Pons (tissue), 1 donor: ENCODE data around the gene SAFB2.

Experiments
- DNase-seq: peaks from one replicate; pipeline ENCODE4 v3.0.0-alpha.2; 2016; ENCODE audit warnings: low spot score

Gene SAFB2

GRCh38 chr19:5622465-5623396 lies at the start of gene SAFB2, which contains the start of gene SAFB:
SAFB2 (minus strand) TSS chr19:5622776; CDS start chr19:5622715, 61 bp downstream.
SAFB (plus strand) TSS chr19:5623083; CDS start chr19:5623206, 123 bp downstream.
- peak; percentile 99 for DNase-seq

GRCh38 chr19:5671600-5671999 lies 49.0 kb upstream of the SAFB2 start:
- DNase-seq = no peak

GRCh38 chr19:5669212-5669611 lies 46.6 kb upstream of the SAFB2 start:
- DNase-seq = no peak

- DNase-seq = no peak
Observed at GRCh38 chr19:5667751-5668271, 45.2 kb upstream of the SAFB2 start.

- DNase-seq = no peak
Observed at GRCh38 chr19:5666921-5667610, 44.5 kb upstream of the SAFB2 start.

- no peak for DNase-seq
Observed at GRCh38 chr19:5665781-5666513, 43.4 kb upstream of the SAFB2 start.

- no peak for DNase-seq
Observed at GRCh38 chr19:5664515-5664914, 41.9 kb upstream of the SAFB2 start.

GRCh38 chr19:5663904-5664303 lies 41.3 kb upstream of the SAFB2 start:
- DNase-seq = no peak

- DNase-seq = no peak
Observed at GRCh38 chr19:5661483-5661882, 38.9 kb upstream of the SAFB2 start.

- no peak for DNase-seq
Observed at GRCh38 chr19:5655412-5655811, 32.8 kb upstream of the SAFB2 start.

GRCh38 chr19:5654931-5655330 lies 32.4 kb upstream of the SAFB2 start:
- DNase-seq = no peak

GRCh38 chr19:5652261-5652660 lies 29.7 kb upstream of the SAFB2 start:
- no peak for DNase-seq

- DNase-seq = no peak
Observed at GRCh38 chr19:5651361-5651760, 28.8 kb upstream of the SAFB2 start.

GRCh38 chr19:5648464-5648863 lies 25.9 kb upstream of the SAFB2 start:
- no peak for DNase-seq

- DNase-seq = no peak
Observed at GRCh38 chr19:5646703-5647102, 24.1 kb upstream of the SAFB2 start.

- DNase-seq = no peak
Observed at GRCh38 chr19:5645409-5645808, 22.8 kb upstream of the SAFB2 start.

GRCh38 chr19:5644037-5644436 lies 21.5 kb upstream of the SAFB2 start:
- DNase-seq = no peak

GRCh38 chr19:5643060-5643459 lies 20.5 kb upstream of the SAFB2 start:
- DNase-seq = no peak

GRCh38 chr19:5642204-5642603 lies 19.6 kb upstream of the SAFB2 start:
- no peak for DNase-seq

- DNase-seq = no peak
Observed at GRCh38 chr19:5641171-5641570, 18.6 kb upstream of the SAFB2 start.

GRCh38 chr19:5637971-5638370 lies 15.4 kb upstream of the SAFB2 start:
- DNase-seq = no peak

GRCh38 chr19:5635427-5635826 lies 12.9 kb upstream of the SAFB2 start:
- DNase-seq = no peak
